Nephron progenitor cell (in vitro differentiated cells): ENCODE data around the gene RTL5.

Experiments used
- DNase-seq: peaks from one replicate; pipeline ENCODE4 v3.0.0; 2021
- H3K27ac Mint-ChIP-seq: 2 replicates; pipeline ENCODE4 v1.8.0; 2021; ENCODE audit warnings: mild to moderate bottlenecking, moderate library complexity, mixed read lengths
- H3K27me3 Mint-ChIP-seq: 2 replicates; pipeline ENCODE4 v1.8.0; 2021; ENCODE audit warnings: mild to moderate bottlenecking, low read depth, mixed read lengths; ENCODE audit not compliant: poor library complexity
- H3K36me3 Mint-ChIP-seq: 2 replicates; pipeline ENCODE4 v1.8.0; 2021; ENCODE audit warnings: low read depth, mixed read lengths
- H3K4me1 Mint-ChIP-seq: 2 replicates; pipeline ENCODE4 v1.8.0; 2021; ENCODE audit warnings: mixed read lengths
- H3K4me3 Mint-ChIP-seq: 2 replicates; pipeline ENCODE4 v1.8.0; 2021; ENCODE audit warnings: mild to moderate bottlenecking, moderate library complexity, mixed read lengths
- H3K9me3 Mint-ChIP-seq: 2 replicates; pipeline ENCODE4 v1.8.0; 2021; ENCODE audit warnings: mild to moderate bottlenecking, moderate library complexity, mixed read lengths
- TF ChIP-seq, protein P1 (sequence below): fragments of 200-600 bp; sonication (generic); IDR thresholded peaks from 2 replicates; pipeline ENCODE4 v1.5.0; 2021; ENCODE audit warnings: antibody characterized with exemption

The RTL5 gene

DNA sequence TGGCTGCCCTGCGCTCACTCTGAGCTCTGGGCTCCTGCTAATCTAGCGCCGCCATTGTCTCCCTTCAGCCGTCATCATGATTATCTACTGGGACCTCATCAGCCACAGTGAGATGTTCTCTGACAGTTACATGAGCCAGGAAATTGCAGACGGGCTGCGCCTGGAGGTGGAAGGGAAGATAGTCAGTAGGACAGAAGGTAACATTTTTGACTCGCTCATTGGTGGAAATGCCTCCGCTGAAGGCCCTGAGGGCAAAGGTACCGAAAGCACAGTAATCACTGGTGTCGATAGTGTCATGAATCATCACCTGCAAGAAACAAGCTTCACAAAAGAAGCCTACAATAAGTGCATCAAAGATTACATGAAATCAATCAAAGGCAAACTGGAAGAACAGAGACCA, 28.1 kb upstream of the RTL5 start:
- TF ChIP-seq, protein P1, sequence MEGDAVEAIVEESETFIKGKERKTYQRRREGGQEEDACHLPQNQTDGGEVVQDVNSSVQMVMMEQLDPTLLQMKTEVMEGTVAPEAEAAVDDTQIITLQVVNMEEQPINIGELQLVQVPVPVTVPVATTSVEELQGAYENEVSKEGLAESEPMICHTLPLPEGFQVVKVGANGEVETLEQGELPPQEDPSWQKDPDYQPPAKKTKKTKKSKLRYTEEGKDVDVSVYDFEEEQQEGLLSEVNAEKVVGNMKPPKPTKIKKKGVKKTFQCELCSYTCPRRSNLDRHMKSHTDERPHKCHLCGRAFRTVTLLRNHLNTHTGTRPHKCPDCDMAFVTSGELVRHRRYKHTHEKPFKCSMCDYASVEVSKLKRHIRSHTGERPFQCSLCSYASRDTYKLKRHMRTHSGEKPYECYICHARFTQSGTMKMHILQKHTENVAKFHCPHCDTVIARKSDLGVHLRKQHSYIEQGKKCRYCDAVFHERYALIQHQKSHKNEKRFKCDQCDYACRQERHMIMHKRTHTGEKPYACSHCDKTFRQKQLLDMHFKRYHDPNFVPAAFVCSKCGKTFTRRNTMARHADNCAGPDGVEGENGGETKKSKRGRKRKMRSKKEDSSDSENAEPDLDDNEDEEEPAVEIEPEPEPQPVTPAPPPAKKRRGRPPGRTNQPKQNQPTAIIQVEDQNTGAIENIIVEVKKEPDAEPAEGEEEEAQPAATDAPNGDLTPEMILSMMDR = no peak
- DNase-seq = no peak
- H3K9me3 Mint-ChIP-seq = peaks cover 65% of the 10 kb centered on the region
- no peaks in the 10 kb centered on the region for H3K4me1 Mint-ChIP-seq
- H3K27ac Mint-ChIP-seq = no peak overlapping the region
- H3K36me3 Mint-ChIP-seq = peaks cover 4% of the 10 kb centered on the region
- no peak overlapping the region for H3K4me3 Mint-ChIP-seq
- H3K27me3 Mint-ChIP-seq = peaks cover 26% of the 10 kb centered on the region

DNA sequence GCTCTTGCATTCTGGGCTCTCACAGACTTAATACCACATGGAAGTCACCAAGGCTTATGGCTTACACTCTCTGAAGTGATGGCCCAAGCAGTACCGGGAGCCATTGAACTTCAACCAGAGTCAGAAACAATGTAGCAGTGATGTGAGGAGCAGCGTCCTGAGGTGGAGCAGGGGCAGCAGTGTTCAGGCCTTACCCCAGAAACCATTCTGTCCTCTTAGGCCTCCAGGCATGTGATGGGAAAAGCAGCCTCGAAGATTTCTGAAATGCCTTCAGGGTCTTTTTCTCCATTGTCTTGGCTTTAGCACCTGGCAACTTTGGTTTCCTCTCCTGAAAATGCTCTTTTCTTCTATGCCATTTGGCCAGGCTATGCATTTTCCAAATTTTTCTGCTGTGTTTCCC, 27.1 kb upstream of the RTL5 start:
- Mint-ChIP-seq H3K4me3 (no peak overlapping the region), H3K27ac (no peak overlapping the region), H3K9me3 (peaks cover 73% of the 10 kb centered on the region)

DNA sequence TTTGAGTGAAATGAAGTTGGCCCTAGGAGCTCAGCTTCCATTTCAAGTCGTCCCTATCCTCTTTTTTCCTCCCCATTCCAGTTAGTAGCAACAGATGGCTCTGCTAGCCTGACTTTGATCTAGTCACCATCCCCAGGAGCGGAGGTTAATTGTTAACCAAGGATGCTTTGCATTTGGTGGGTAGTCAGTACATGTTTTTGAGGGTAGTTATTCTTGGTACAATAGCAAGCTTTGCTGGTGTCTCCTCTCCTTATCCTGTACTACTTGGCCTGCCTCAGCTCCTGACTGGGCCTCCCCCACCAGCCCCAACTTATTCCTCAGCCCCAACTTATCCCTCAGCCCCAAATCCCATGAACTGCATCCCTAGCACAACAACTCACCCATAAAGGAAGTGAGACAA, 14.8 kb upstream of the RTL5 start:
- no peak overlapping the region for H3K27ac Mint-ChIP-seq
- peaks cover 26% of the 10 kb centered on the region for H3K36me3 Mint-ChIP-seq
- peaks cover 9% of the 10 kb centered on the region for H3K4me1 Mint-ChIP-seq
- peaks cover 32% of the 10 kb centered on the region for H3K9me3 Mint-ChIP-seq
- no peak for DNase-seq
- peaks cover 5% of the 10 kb centered on the region for H3K27me3 Mint-ChIP-seq
- TF ChIP-seq, protein P1 = no peak
- H3K4me3 Mint-ChIP-seq = no peak overlapping the region

More for the DNA sequence above, 27.1 kb upstream of the RTL5 start:
- TF ChIP-seq, protein P1 = no peak
- no peaks in the 10 kb centered on the region for H3K4me1 Mint-ChIP-seq
- H3K27me3 Mint-ChIP-seq = peaks cover 23% of the 10 kb centered on the region
- no peak for DNase-seq
- H3K36me3 Mint-ChIP-seq = peaks cover 4% of the 10 kb centered on the region

DNA sequence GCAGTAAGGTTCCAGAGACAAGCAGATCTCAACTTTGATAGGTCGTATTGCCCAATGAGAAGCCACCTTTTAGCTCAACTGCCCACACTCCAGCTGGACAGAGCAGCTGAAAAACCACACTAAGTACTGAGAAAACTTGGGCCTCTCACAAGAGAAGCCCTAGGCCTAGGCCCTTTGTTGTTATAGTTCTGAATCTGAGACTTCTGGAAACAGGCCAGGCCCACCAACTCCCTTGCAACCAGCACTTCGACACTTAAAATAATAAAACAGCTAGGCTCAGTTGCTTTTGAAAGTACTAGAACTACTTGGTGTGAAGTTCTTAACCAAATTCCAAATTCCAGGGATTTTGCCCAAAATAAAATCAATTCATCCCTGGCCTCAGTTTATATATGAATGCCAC, 13.5 kb upstream of the RTL5 start:
- Mint-ChIP-seq H3K27ac (no peak overlapping the region), H3K4me3 (no peak overlapping the region), H3K9me3 (peaks cover 42% of the 10 kb centered on the region), H3K27me3 (no peaks in the 10 kb centered on the region), H3K36me3 (peaks cover 40% of the 10 kb centered on the region), H3K4me1 (peaks cover 9% of the 10 kb centered on the region)
- TF ChIP-seq, protein P1 = no peak
- DNase-seq = no peak

DNA sequence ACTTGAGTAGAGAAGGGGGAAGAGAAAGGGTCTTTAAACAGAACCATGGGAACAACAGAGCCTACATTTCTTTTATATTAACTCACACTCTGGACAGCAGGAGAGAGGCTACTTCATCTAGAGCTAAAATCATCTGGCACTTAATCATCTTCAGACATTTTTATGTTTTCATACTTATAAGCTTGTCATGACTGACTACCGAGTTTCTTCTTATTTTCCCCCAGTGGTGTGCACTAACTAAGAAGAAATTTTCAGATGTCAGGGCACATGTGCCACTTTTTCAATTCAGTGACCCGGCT, 11.8 kb upstream of the RTL5 start:
- Mint-ChIP-seq H3K27me3 (no peaks in the 10 kb centered on the region), H3K4me1 (peaks cover 9% of the 10 kb centered on the region), H3K4me3 (no peak overlapping the region), H3K27ac (no peak overlapping the region), H3K9me3 (peaks cover 52% of the 10 kb centered on the region), H3K36me3 (peaks cover 52% of the 10 kb centered on the region)
- TF ChIP-seq, protein P1 = no peak
- DNase-seq = no peak

DNA sequence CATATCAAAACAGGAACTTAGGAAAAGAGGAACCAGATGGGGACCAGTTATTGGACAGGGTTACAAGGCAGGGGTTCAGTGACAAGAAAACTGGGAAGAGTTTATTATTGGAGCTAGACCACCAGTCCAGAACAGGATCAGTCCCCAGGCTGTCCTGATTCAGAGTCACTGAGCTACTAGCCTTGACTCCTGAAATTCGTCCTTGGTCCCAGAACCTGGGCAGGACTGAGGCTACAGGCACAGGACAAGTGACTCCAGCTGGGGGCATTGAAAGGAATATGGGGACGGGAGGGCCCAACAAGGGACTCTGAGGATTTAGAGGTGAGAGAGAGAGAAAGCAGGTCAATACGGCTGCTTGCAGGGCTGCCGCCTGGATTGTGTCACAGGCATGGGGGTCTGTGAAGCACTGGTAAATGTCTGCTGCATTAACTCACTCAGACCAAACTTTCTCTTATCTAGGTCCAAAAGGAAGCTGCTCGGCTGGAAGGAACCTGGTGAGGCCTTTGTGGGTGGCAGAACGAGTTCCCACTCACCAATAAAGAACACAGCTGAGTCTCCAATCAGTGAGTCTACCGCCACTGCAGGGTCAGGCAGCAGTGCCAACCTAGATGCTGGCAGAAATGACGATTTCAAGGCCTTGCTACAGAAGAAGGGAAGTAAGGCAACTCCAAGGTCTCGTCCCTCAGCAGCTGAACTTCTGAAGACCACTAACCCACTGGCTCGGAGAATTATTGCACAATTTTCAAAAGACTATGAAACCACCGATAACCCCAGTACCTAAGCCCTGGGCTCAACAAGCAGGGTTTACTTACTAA, 11.3 kb upstream of the RTL5 start:
- Mint-ChIP-seq H3K27ac (no peak overlapping the region), H3K9me3 (peaks cover 58% of the 10 kb centered on the region), H3K4me1 (peaks cover 9% of the 10 kb centered on the region), H3K36me3 (peaks cover 52% of the 10 kb centered on the region), H3K27me3 (no peaks in the 10 kb centered on the region), H3K4me3 (no peak overlapping the region)
- TF ChIP-seq, protein P1 = no peak
- DNase-seq = no peak
